BLaER1 (cell line): Measurements from ENCODE around the gene CTSS.

Experiments
- H3K27ac ChIP-seq: shearing (Covaris generic); formaldehyde crosslinking; 2 replicates; pipeline ENCODE4 v1.8.1; 2022
- H3K27me3 ChIP-seq: shearing (Covaris generic); formaldehyde crosslinking; 2 replicates; pipeline ENCODE4 v1.8.1; 2022
- H3K36me3 ChIP-seq: shearing (Covaris generic); formaldehyde crosslinking; 2 replicates; pipeline ENCODE4 v1.8.1; 2022
- H3K4me1 ChIP-seq: shearing (Covaris generic); formaldehyde crosslinking; 2 replicates; pipeline ENCODE4 v1.8.1; 2022
- H3K4me2 ChIP-seq: shearing (Covaris generic); formaldehyde crosslinking; 2 replicates; pipeline ENCODE4 v1.8.1; 2022
- H3K4me3 ChIP-seq: shearing (Covaris generic); formaldehyde crosslinking; 2 replicates; pipeline ENCODE4 v1.8.1; 2022
- H3K9ac ChIP-seq: shearing (Covaris generic); formaldehyde crosslinking; 2 replicates; pipeline ENCODE4 v1.8.1; 2022
- H3K9me3 ChIP-seq: shearing (Covaris generic); formaldehyde crosslinking; 2 replicates; pipeline ENCODE4 v1.8.1; 2022
- H4K20me1 ChIP-seq: shearing (Covaris generic); formaldehyde crosslinking; 2 replicates; pipeline ENCODE4 v1.8.1; 2022
- Cebpa-rat ChIP-seq: shearing (Covaris generic); IDR thresholded peaks from 2 replicates; pipeline ENCODE4 v1.8.1; 2022

The CTSS gene

GRCh38 chr1:150765296-150765976 lies at the start of gene CTSS:
Gene CTSS (minus strand): TSS chr1:150765778. CDS start chr1:150764763, 1,015 bp downstream.
- peaks cover 9% of the 10 kb centered on the region for H3K36me3 ChIP-seq
- no peaks in the 10 kb centered on the region for H4K20me1 ChIP-seq
- no peaks in the 10 kb centered on the region for H3K27me3 ChIP-seq
- H3K4me3 ChIP-seq: peak within 1 kb of the TSS; percentile 63
- peaks cover 20% of the 10 kb centered on the region for H3K4me1 ChIP-seq
- TF ChIP-seq Cebpa-rat: no peak
- H3K9ac ChIP-seq: peak within 1 kb of the TSS; percentile 76
- peak within 1 kb of the TSS; percentile 82 for H3K27ac ChIP-seq
- H3K9me3 ChIP-seq: peaks cover 17% of the 10 kb centered on the region
- peak within 1 kb of the TSS; percentile 71 for H3K4me2 ChIP-seq

- H3K27me3 ChIP-seq: no peaks in the 10 kb centered on the region
- no peak overlapping the region for H3K9ac ChIP-seq
- no peaks in the 10 kb centered on the region for H4K20me1 ChIP-seq
- no peak overlapping the region for H3K4me3 ChIP-seq
- H3K36me3 ChIP-seq: peaks cover 73% of the 10 kb centered on the region
- no peak for TF ChIP-seq Cebpa-rat
- no peak overlapping the region for H3K4me2 ChIP-seq
- H3K9me3 ChIP-seq: no peaks in the 10 kb centered on the region
- no peaks in the 10 kb centered on the region for H3K4me1 ChIP-seq
- no peak overlapping the region for H3K27ac ChIP-seq
Observed at GRCh38 chr1:150813028-150813707, 47.6 kb upstream of the CTSS start.

GRCh38 chr1:150810958-150811659 lies 45.5 kb upstream of the CTSS start:
- Histone ChIP-seq H3K4me1 (0 out of 2 replicates have a peak, but pooled peaks cover 9% of the 10 kb centered on the region), H3K27me3 (no peaks in the 10 kb centered on the region), H3K4me3 (no peak overlapping the region), H3K9ac (no peak overlapping the region), H3K27ac (no peak overlapping the region), H3K4me2 (no peak overlapping the region), H3K36me3 (peaks cover 53% of the 10 kb centered on the region), H3K9me3 (no peaks in the 10 kb centered on the region), H4K20me1 (no peaks in the 10 kb centered on the region)
- TF ChIP-seq Cebpa-rat: no peak

GRCh38 chr1:150809651-150810050 lies 44.1 kb upstream of the CTSS start:
- H3K4me2 ChIP-seq: no peak overlapping the region
- H3K4me3 ChIP-seq: no peak overlapping the region
- H3K9me3 ChIP-seq: no peaks in the 10 kb centered on the region
- TF ChIP-seq Cebpa-rat: no peak
- H3K27ac ChIP-seq: no peak overlapping the region
- H3K9ac ChIP-seq: no peak overlapping the region
- no peaks in the 10 kb centered on the region for H3K27me3 ChIP-seq
- no peaks in the 10 kb centered on the region for H4K20me1 ChIP-seq
- 0 out of 2 replicates have a peak, but pooled peaks cover 9% of the 10 kb centered on the region for H3K4me1 ChIP-seq
- peaks cover 44% of the 10 kb centered on the region for H3K36me3 ChIP-seq

GRCh38 chr1:150808846-150809245 lies 43.3 kb upstream of the CTSS start:
- H3K9ac ChIP-seq: no peak overlapping the region
- no peak overlapping the region for H3K4me2 ChIP-seq
- no peaks in the 10 kb centered on the region for H4K20me1 ChIP-seq
- no peak overlapping the region for H3K27ac ChIP-seq
- H3K4me1 ChIP-seq: 0 out of 2 replicates have a peak, but pooled peaks cover 9% of the 10 kb centered on the region
- no peaks in the 10 kb centered on the region for H3K27me3 ChIP-seq
- TF ChIP-seq Cebpa-rat: no peak
- peaks cover 36% of the 10 kb centered on the region for H3K36me3 ChIP-seq
- no peak overlapping the region for H3K4me3 ChIP-seq
- H3K9me3 ChIP-seq: no peaks in the 10 kb centered on the region

- no peak within 1 kb of the TSS for H3K27ac ChIP-seq
- H3K4me2 ChIP-seq: no peak within 1 kb of the TSS
- no peak within 1 kb of the TSS for H3K9ac ChIP-seq
- TF ChIP-seq Cebpa-rat: no peak
- H3K27me3 ChIP-seq: no peaks in the 10 kb centered on the region
- H3K4me3 ChIP-seq: no peak within 1 kb of the TSS
- H3K36me3 ChIP-seq: peaks cover 28% of the 10 kb centered on the region
- no peaks in the 10 kb centered on the region for H4K20me1 ChIP-seq
- 0 out of 2 replicates have a peak, but pooled peaks cover 9% of the 10 kb centered on the region for H3K4me1 ChIP-seq
- no peaks in the 10 kb centered on the region for H3K9me3 ChIP-seq
Observed at GRCh38 chr1:150808121-150808520, 42.5 kb upstream of the CTSS start, which contains the start of gene CTSK. Gene CTSK (minus strand): TSS chr1:150808260. CDS start chr1:150806805, 1,455 bp downstream.

- peaks cover 21% of the 10 kb centered on the region for H3K36me3 ChIP-seq
- no peak overlapping the region for H3K27ac ChIP-seq
- no peak for TF ChIP-seq Cebpa-rat
- no peaks in the 10 kb centered on the region for H3K27me3 ChIP-seq
- H4K20me1 ChIP-seq: no peaks in the 10 kb centered on the region
- H3K9ac ChIP-seq: no peak overlapping the region
- no peak overlapping the region for H3K4me3 ChIP-seq
- 0 out of 2 replicates have a peak, but pooled peaks cover 9% of the 10 kb centered on the region for H3K4me1 ChIP-seq
- H3K9me3 ChIP-seq: no peaks in the 10 kb centered on the region
- no peak overlapping the region for H3K4me2 ChIP-seq
Observed at GRCh38 chr1:150807249-150808023, 41.9 kb upstream of the CTSS start.

GRCh38 chr1:150805899-150806298 lies 40.3 kb upstream of the CTSS start:
- Histone ChIP-seq H3K27ac (no peak overlapping the region), H3K4me3 (no peak overlapping the region), H4K20me1 (no peaks in the 10 kb centered on the region), H3K9ac (no peak overlapping the region), H3K4me1 (0 out of 2 replicates have a peak, but pooled peaks cover 9% of the 10 kb centered on the region), H3K27me3 (no peaks in the 10 kb centered on the region), H3K9me3 (no peaks in the 10 kb centered on the region), H3K4me2 (no peak overlapping the region), H3K36me3 (peaks cover 6% of the 10 kb centered on the region)
- TF ChIP-seq Cebpa-rat: no peak

- Histone ChIP-seq H3K9ac (no peak overlapping the region), H3K36me3 (peaks cover under 1% of the 10 kb centered on the region; the same call in 1 of the 2 replicates), H3K9me3 (no peaks in the 10 kb centered on the region), H3K27ac (no peak overlapping the region), H3K27me3 (no peaks in the 10 kb centered on the region), H3K4me2 (no peak overlapping the region), H3K4me1 (0 out of 2 replicates have a peak, but pooled peaks cover 9% of the 10 kb centered on the region), H3K4me3 (no peak overlapping the region), H4K20me1 (no peaks in the 10 kb centered on the region)
- TF ChIP-seq Cebpa-rat: no peak
Observed at GRCh38 chr1:150804671-150805070, 39.1 kb upstream of the CTSS start.
